ENCODE measurements around the gene NSFL1C.

GRCh38 chr20:1397710-1398109 lies 68.9 kb downstream of the NSFL1C start:
- TF ChIP-seq CTCF (optimal IDR thresholded peaks at IDR 0.05 in 1 of 3, IDR thresholded peaks at IDR 0.05 in 1 of 3, conservative IDR thresholded peaks at IDR 0.05 in 1 of 3; ENCODE audit: extremely low read depth in 1 of 3, insufficient read depth in 2 of 3, low read length in 3 of 3), result peak in 1 of 3 experiments; percentile 1
- TF ChIP-seq EZH2 (IDR thresholded peaks at IDR 0.05; ENCODE audit: low read length), result no peak
